H7 (cell line): ENCODE data around the gene SARM1. TPM values are rescaled to one million over a fixed set of nuclear protein-coding genes. Genes with fewer than 3 reads are reported as not detected.
"Not testable (repeated sequence)": the region's sequence is repeated elsewhere in the genome, so short reads cannot be mapped to it uniquely, and the experiment has no call there.

Experiments
- DNase-seq: peaks from one replicate; pipeline ENCODE4 v3.0.0; 2012
- H3K27me3 ChIP-seq: 2 replicates; pipeline ENCODE4 v1.6.0; 2011; ENCODE audit warnings: mild to moderate bottlenecking, low read length; ENCODE audit not compliant: control insufficient read depth, insufficient read depth
- H3K36me3 ChIP-seq: replicated peaks from 2 replicates; pipeline ENCODE4 v1.5.1; 2011; ENCODE audit warnings: low read length; ENCODE audit not compliant: control insufficient read depth, insufficient read depth
- H3K4me3 ChIP-seq: 2 replicates; pipeline ENCODE4 v1.5.1; 2011; ENCODE audit warnings: low read depth, mild to moderate bottlenecking, control low read depth, low read length, moderate library complexity; ENCODE audit not compliant: insufficient read depth
- total RNA-seq: library from RNA; depleted of rRNA; stranded (reverse); fragments of >200 nt; shearing (Covaris generic); gene quantifications from 2 replicates; pipeline ENCODE4 v1.2.3, GENCODE V29; 2014

Gene SARM1
- total RNA-seq, 1 experiment from 2014 or later = 0.62 TPM

DNA sequence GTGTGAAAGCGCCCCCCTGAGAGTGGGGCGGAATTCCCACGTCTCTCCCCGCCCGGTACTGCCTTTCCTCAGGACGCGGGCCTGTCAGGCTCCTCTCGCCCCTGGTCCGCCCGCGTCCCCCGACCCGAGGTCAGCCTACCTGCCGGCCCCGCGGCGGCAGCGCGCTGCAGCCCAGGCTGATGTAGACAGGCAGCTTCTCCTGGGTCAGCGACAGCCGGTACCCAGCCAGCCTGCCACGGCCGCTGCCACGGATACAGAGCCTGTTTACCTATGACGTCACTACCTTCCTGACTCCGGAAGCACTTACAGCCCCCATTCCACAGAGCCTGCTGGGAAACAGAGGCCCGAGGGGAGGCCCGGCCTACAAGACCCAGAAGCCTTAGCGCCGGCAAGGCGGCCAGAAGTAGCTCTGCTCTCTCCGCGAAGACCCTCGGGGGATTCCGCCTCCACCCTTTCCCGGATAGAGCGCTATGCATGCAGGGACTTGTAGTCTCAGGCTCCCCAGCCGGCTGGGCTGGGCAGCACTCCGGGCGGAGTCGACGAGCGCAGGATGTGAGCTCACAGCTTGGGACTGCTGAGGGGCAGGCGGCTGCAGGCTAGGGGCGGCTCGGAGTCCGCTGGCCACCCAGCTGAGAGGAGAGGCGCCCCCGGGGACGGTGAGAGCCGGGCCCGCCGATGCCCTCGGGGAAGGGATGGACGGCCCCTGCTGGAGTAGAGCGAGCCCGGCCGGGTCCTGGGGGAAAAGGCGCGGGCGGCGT, 36.1 kb upstream of the SARM1 start, which contains the start of the genes IFT20 and TNFAIP1:
Gene IFT20, minus strand, starts transcription at position 272 of the 758 bp plus-strand sequence. CDS start 3,487 bp downstream, outside the sequence.
Gene TNFAIP1, plus strand, starts transcription at position 561 of the 758 bp plus-strand sequence. CDS start 3,761 bp downstream, outside the sequence.
- DNase-seq = peak; percentile 97
- H3K4me3 ChIP-seq = peak within 1 kb of the TSS; percentile 91
- H3K36me3 ChIP-seq = peaks cover 3% of the 10 kb centered on the region
- no peaks in the 10 kb centered on the region for H3K27me3 ChIP-seq

- Histone ChIP-seq H3K27me3 (no peaks in the 10 kb centered on the region), H3K4me3 (peak overlapping the region; percentile 91), H3K36me3 (peaks cover 6% of the 10 kb centered on the region)
- DNase-seq = peak; percentile 86
Observed at GRCh38 chr17:28335959-28336871, 35.3 kb upstream of the SARM1 start.

DNA sequence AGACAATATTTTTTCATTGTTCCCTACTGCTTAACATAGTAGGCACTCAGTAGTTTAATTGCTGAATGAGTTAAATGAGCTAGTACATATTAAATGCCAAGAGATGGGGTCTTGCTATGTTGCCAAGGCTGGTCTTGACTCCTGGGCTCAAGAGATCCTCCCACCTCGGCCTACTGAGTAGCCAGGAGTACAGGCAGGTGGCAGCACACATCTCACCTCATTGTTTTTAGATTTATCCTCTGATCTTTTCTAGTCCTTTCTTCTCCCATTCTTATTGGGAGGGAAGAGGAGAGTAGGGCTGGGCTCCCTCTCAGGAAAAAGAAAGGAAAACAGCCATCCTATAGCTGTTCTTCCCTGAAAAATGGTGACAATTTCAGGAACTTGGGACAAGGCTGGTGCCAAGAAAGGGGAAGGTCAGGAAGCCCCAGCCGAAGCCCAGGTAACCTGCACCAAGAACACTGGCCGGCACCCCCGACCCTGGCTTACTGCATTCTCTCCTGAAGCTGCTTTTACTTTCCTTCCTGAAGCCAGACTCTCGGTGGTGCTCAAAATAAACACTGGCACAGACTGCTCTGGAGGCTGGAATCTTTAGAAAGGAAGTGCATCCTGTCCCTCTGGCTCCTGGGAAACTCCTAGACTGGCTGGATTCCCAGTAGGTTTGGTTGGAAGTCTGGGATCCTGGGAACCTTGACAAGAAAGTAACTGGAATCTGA, 33.3 kb upstream of the SARM1 start:
- Histone ChIP-seq H3K27me3 (no peaks in the 10 kb centered on the region), H3K4me3 (no peak overlapping the region), H3K36me3 (peaks cover 13% of the 10 kb centered on the region)
- no peak for DNase-seq

DNA sequence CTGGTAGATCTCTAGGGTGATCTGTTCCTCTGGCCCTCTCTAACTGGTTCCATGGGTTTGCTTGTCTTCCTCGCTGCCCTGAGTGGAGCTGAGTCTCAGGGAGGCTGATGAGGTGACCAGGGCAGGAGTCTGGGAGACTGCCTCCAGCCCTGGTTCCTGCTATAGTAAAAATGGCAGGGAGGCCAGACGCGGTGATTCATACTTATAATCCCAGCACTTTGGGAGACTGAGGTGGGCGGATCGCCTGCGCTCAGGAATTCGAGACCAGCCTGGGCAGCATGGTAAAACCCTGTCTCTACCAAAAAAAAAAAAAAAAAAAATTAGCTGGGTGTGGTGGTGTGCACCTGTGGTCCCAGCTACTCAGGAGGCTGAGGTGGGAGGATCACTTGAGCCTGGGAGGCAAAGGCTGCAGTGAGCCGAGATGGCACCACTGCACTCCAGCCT, 32.7 kb upstream of the SARM1 start:
- not testable (repeated sequence) for H3K4me3 ChIP-seq, DNase-seq, H3K27me3 ChIP-seq
- H3K36me3 ChIP-seq = peaks cover 14% of the 10 kb centered on the region

DNA sequence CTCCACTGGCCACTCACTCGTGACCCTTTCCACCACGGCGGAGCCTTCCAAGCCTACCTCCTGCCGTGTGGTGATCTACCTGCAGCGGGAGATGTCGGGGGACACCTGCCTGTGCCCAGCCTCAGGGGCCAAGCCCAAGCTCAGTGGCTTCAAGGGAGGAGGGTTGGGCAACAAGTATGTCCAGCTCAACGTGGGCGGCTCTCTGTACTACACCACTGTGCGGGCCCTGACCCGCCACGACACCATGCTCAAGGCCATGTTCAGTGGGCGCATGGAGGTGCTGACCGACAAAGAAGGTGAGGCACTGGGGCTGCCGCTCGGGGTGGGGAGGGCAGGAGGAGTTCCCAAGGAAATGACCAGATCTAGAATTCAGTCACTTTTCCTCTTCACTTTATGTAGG, 32.1 kb upstream of the SARM1 start:
- Histone ChIP-seq H3K36me3 (peaks cover 14% of the 10 kb centered on the region), H3K27me3 (no peaks in the 10 kb centered on the region), H3K4me3 (no peak overlapping the region)
- DNase-seq = no peak

GRCh38 chr17:28340374-28340773, 31.1 kb upstream of the SARM1 start:
- Histone ChIP-seq H3K4me3 (no peak overlapping the region), H3K36me3 (peaks cover 17% of the 10 kb centered on the region), H3K27me3 (no peaks in the 10 kb centered on the region)
- DNase-seq = no peak

GRCh38 chr17:28341516-28341915, 30.0 kb upstream of the SARM1 start:
- DNase-seq = no peak
- no peak overlapping the region for H3K4me3 ChIP-seq
- H3K36me3 ChIP-seq = peaks cover 21% of the 10 kb centered on the region
- no peaks in the 10 kb centered on the region for H3K27me3 ChIP-seq

GRCh38 chr17:28342313-28342712, 29.2 kb upstream of the SARM1 start:
- DNase-seq = no peak
- Histone ChIP-seq H3K4me3 (no peak overlapping the region), H3K36me3 (peaks cover 21% of the 10 kb centered on the region), H3K27me3 (no peaks in the 10 kb centered on the region)

DNA sequence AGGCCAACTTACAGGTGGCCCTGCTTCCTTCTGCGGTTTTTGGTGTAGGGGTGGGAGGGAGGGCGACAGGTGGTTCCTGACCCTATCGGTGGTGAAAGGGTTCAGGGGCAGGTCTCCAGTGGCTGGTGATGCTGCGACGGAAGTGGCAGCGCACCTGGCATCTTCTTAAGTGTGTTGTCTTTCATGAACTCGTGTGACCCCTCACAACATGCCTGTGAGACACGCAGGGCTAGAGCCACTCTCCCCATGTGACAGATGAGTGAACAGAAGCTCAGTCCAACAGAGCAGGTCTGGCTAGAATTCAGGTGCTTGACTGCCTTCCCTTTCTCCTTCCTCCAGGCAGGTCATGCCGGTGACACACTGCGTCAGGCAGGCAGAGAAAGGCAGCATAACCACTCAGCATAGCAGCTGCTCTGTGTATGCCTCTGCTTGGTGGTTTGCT, 28.0 kb upstream of the SARM1 start:
- H3K27me3 ChIP-seq = no peaks in the 10 kb centered on the region
- peaks cover 25% of the 10 kb centered on the region for H3K36me3 ChIP-seq
- H3K4me3 ChIP-seq = no peak overlapping the region
- no peak for DNase-seq

- Histone ChIP-seq H3K36me3 (peaks cover 27% of the 10 kb centered on the region), H3K27me3 (no peaks in the 10 kb centered on the region), H3K4me3 (no peak overlapping the region)
- no peak for DNase-seq
Observed at GRCh38 chr17:28344011-28344410, 27.5 kb upstream of the SARM1 start.

GRCh38 chr17:28344435-28344901, 27.0 kb upstream of the SARM1 start:
- no peak for DNase-seq
- H3K27me3 ChIP-seq = no peaks in the 10 kb centered on the region
- H3K4me3 ChIP-seq = no peak overlapping the region
- peaks cover 29% of the 10 kb centered on the region for H3K36me3 ChIP-seq

DNA sequence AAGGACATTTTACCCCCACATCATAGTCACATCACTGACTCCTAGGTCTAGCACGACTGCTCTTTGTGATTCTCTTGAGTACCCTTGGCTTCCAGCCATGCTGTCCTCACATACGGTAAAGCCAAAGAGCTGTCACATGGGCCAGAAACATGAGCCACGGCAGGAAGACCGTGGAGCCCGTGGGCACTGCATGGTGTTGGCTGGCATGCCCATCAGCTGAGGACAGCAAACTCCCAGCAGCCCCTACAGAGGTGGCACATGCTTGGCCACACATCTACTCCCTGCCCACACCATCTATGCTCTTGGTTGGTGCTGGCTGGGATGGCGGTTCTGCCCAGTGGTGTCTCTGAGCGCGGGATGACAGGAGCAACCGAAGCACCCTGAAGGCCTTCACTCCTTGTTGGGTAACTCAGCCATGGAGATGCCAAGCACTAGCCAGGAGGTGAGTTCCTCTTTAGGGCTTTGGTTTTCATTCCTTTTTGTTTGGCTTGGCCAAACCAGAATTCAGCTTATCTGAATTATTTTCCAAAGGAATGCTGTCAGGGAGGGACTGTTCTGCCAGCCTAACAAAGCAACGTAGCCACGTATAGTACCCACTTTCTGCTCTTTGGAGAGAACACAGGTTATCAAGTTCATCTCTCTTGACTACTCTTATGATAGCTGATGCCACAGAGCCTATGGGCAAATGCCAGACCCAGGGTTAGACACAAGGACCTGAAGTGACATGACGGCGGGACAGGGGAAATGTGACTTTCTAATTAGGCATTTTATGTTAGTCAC, 25.9 kb upstream of the SARM1 start:
- Histone ChIP-seq H3K27me3 (no peaks in the 10 kb centered on the region), H3K4me3 (no peak overlapping the region), H3K36me3 (peaks cover 34% of the 10 kb centered on the region)
- DNase-seq = no peak

GRCh38 chr17:28346199-28346580, 25.3 kb upstream of the SARM1 start:
- Histone ChIP-seq H3K36me3 (peaks cover 35% of the 10 kb centered on the region), H3K4me3 (no peak overlapping the region), H3K27me3 (no peaks in the 10 kb centered on the region)
- DNase-seq = peak; percentile 64
